Esophagus squamous epithelium (tissue), 4 donors: ENCODE results near the gene KBTBD13.

Experiments
- CTCF ChIP-seq, 6 experiments: fragments of 450-650 bp in 4 of 6; fragments of 200-600 bp in 2 of 6; sonication (generic) in 2 of 6; IDR thresholded peaks; one replicate each; pipeline ENCODE4 v1.5.1; 2016 to 2019; ENCODE audit warnings: antibody characterized with exemption in 6 of 6, mild to moderate bottlenecking in 4 of 6, moderate library complexity in 4 of 6
- POLR2A ChIP-seq, 4 donors: fragments of 450-650 bp; IDR thresholded peaks; one replicate each; pipeline ENCODE4 v1.6.1; 2017; ENCODE audit warnings: antibody characterized with exemption in 4 of 4, mild to moderate bottlenecking in 4 of 4, moderate library complexity in 3 of 4

- TF ChIP-seq CTCF (IDR thresholded peaks at IDR 0.05) (peak in 1 of 6 experiments; percentile 6), POLR2A (IDR thresholded peaks at IDR 0.05) (no peak)
These were observed 10.2 kb downstream of the KBTBD13 start for GRCh38 chr15:65086680-65087111.
